ENCODE measurements around the gene RIN3.

- no peak for TF ChIP-seq POLR2A (IDR thresholded peaks at IDR 0.05)
- TF ChIP-seq CTCF (IDR thresholded peaks at IDR 0.05) = no peak
Measured at GRCh38 chr14:92529903-92530302, 16.3 kb downstream of the RIN3 start.

All from Peyer's patch (tissue), 4 donors.